ENCODE measurements around the gene TMEM219.
"Not testable (repeated sequence)": the region's sequence is repeated elsewhere in the genome, so short reads cannot be mapped to it uniquely, and the experiment has no call there.

- TF ChIP-seq, protein P1, sequence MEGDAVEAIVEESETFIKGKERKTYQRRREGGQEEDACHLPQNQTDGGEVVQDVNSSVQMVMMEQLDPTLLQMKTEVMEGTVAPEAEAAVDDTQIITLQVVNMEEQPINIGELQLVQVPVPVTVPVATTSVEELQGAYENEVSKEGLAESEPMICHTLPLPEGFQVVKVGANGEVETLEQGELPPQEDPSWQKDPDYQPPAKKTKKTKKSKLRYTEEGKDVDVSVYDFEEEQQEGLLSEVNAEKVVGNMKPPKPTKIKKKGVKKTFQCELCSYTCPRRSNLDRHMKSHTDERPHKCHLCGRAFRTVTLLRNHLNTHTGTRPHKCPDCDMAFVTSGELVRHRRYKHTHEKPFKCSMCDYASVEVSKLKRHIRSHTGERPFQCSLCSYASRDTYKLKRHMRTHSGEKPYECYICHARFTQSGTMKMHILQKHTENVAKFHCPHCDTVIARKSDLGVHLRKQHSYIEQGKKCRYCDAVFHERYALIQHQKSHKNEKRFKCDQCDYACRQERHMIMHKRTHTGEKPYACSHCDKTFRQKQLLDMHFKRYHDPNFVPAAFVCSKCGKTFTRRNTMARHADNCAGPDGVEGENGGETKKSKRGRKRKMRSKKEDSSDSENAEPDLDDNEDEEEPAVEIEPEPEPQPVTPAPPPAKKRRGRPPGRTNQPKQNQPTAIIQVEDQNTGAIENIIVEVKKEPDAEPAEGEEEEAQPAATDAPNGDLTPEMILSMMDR (IDR thresholded peaks at IDR 0.05), result not testable (repeated sequence)
- TF ChIP-seq POLR2A (IDR thresholded peaks at IDR 0.05), result not testable (repeated sequence)
Observed at GRCh38 chr16:29959821-29960220, 2.1 kb upstream of the TMEM219 start.

Data from right lobe of liver (tissue), 4 donors.